ENCODE data around the gene SLC7A10.

SLC7A10 gene

DNA sequence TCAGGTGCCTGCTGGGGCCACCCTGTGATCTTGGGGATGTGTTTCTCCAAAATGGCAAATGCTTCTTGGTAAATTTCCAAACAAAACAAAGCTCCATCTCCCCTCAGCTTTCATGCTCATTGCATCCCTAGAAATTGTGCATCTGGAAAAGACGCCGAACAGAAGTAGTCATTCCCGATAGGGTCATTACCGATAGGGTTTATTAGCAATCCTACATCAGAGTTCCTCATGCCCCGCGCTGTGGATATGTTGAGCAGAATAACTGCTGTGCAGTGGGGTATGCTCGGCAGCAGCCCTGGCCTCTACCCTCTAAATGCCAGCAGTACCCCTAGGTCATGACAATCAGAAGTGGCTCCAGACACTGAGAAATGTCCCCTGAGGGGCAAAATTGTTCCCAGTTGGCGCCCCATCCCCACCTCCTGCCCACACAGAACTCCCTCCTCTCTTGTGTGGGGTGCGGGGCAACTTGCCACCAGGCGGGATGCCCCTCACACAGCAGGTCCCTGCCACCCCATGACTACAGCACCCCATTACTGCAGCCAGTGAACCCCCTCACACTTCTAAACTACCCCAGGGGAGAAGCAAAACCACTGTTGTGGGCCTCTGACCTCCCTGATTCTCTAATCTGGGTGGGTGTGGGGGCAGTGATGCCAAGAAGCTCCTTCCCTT is 13.0 kb upstream of the SLC7A10 start:
- Histone ChIP-seq H3K36me3 (ENCODE audit: control insufficient read depth, insufficient read depth, low read length) (no peaks in the 10 kb centered on the region), H3K27me3 (ENCODE audit: control insufficient read depth, insufficient read depth, low read length, poor library complexity, severe bottlenecking) (no peaks in the 10 kb centered on the region), H3K4me1 (ENCODE audit: control insufficient read depth, insufficient read depth, low read length) (no peaks in the 10 kb centered on the region), H3K9me3 (ENCODE audit: control insufficient read depth, low read length) (no peaks in the 10 kb centered on the region), H3K4me3 (ENCODE audit: insufficient read depth, low read depth, low read length) (no peak overlapping the region), H3K27ac (ENCODE audit: insufficient read depth, low read depth, low read length, poor library complexity, severe bottlenecking) (no peak overlapping the region)
- 91 to 92% methylated on average over 10 of the region's 10 CpGs for WGBS, 2 experiments

- no peak overlapping the region for H3K27ac ChIP-seq (ENCODE audit: insufficient read depth, low read depth, low read length, poor library complexity, severe bottlenecking)
- H3K9me3 ChIP-seq (ENCODE audit: control insufficient read depth, low read length): no peaks in the 10 kb centered on the region
- no peak overlapping the region for H3K4me3 ChIP-seq (ENCODE audit: insufficient read depth, low read depth, low read length)
- no peaks in the 10 kb centered on the region for H3K4me1 ChIP-seq (ENCODE audit: control insufficient read depth, insufficient read depth, low read length)
- WGBS, 2 experiments: 86 to 88% methylated on average over 16 of the region's 16 CpGs
- no peaks in the 10 kb centered on the region for H3K36me3 ChIP-seq (ENCODE audit: control insufficient read depth, insufficient read depth, low read length)
- H3K27me3 ChIP-seq (ENCODE audit: control insufficient read depth, insufficient read depth, low read length, poor library complexity, severe bottlenecking): no peaks in the 10 kb centered on the region
Observed at GRCh38 chr19:33236696-33237390, 11.2 kb upstream of the SLC7A10 start.

DNA sequence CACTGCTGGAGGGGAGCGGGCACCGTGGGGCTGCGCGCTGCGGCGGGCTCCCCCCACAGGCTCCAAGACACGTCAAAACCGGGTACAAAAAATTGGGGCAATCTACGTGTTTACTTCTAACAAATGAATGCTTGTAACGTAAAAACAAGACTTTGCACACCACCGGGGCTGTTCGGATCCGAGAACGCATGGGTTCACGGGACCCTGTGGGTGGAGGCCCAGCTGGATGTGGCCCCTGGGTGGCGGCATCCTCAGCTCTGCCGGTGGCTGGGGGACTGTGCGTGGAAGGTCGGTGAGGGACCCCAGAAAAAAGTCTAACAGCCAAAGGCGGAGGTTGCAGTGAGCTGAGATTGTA is 10.3 kb upstream of the SLC7A10 start:
- Histone ChIP-seq H3K27ac (ENCODE audit: insufficient read depth, low read depth, low read length, poor library complexity, severe bottlenecking) (no peak overlapping the region), H3K9me3 (ENCODE audit: control insufficient read depth, low read length) (no peaks in the 10 kb centered on the region), H3K36me3 (ENCODE audit: control insufficient read depth, insufficient read depth, low read length) (no peaks in the 10 kb centered on the region), H3K27me3 (ENCODE audit: control insufficient read depth, insufficient read depth, low read length, poor library complexity, severe bottlenecking) (peaks cover 3% of the 10 kb centered on the region), H3K4me3 (ENCODE audit: insufficient read depth, low read depth, low read length) (no peak overlapping the region), H3K4me1 (ENCODE audit: control insufficient read depth, insufficient read depth, low read length) (no peaks in the 10 kb centered on the region)
- 95 to 97% methylated on average over 20 of the region's 20 CpGs for WGBS, 2 experiments

DNA sequence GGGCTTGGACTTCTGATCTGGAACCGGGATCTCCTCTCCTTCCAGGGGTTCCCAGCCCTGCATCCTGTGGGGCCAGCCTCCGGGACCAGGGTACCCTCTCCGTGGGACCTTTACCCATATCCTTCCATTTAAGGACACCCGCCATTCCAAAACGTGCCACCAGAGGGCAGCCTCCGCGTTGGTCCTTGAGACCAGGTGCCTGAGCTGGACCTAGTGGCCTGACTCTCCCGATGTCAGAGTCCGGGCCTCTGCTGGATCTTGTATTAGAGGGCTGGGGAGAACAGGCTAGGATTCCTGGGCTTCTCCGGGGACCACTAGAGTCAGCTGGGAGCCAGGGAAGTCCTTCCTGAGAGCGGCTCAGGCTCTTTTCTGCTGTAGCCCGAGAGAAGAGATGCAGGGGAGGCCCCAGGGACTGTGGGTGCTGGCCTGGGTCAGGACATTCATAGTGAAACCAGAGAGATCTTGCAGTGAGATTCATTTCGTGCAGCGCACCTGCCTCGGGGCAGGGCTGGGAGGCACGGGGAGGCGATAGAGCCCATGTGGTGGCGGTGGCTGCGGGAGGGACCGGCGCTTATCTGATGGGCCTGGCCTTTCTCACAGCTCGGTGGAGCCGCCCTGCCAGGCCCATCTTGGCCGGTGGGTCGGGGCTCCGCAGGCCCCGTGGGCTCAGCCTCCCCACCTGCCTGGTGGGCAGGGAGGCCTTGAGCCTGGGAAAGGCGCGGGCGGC is 9.8 kb upstream of the SLC7A10 start:
- H3K4me1 ChIP-seq (ENCODE audit: control insufficient read depth, insufficient read depth, low read length): no peaks in the 10 kb centered on the region
- no peak overlapping the region for H3K27ac ChIP-seq (ENCODE audit: insufficient read depth, low read depth, low read length, poor library complexity, severe bottlenecking)
- no peak overlapping the region for H3K4me3 ChIP-seq (ENCODE audit: insufficient read depth, low read depth, low read length)
- no peaks in the 10 kb centered on the region for H3K9me3 ChIP-seq (ENCODE audit: control insufficient read depth, low read length)
- 66 to 67% methylated on average over 30 of the region's 30 CpGs for WGBS, 2 experiments
- no peaks in the 10 kb centered on the region for H3K36me3 ChIP-seq (ENCODE audit: control insufficient read depth, insufficient read depth, low read length)
- H3K27me3 ChIP-seq (ENCODE audit: control insufficient read depth, insufficient read depth, low read length, poor library complexity, severe bottlenecking): peaks cover 3% of the 10 kb centered on the region

DNA sequence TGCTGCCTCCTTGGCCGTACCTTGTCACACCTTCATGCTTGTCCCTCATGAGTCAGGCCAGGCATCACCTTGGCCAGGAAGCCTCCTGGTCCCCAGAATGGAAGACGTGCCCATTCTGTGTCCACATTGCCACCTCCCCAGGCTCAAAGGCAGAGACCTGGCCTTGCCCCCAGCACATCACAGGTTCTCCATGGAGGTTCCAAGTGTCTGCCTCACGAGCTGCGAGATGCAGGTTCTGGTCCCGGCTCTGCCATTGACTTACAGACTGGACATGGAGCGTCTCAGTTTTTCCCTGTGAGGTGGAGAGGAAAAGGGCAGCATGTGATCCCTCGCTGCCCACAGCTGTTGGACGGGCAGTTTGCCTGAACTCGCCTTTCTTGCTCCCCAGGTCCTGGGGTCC is 9.1 kb upstream of the SLC7A10 start:
- no peak overlapping the region for H3K27ac ChIP-seq (ENCODE audit: insufficient read depth, low read depth, low read length, poor library complexity, severe bottlenecking)
- H3K4me3 ChIP-seq (ENCODE audit: insufficient read depth, low read depth, low read length): no peak overlapping the region
- H3K4me1 ChIP-seq (ENCODE audit: control insufficient read depth, insufficient read depth, low read length): no peaks in the 10 kb centered on the region
- WGBS, 2 experiments: 78 to 80% methylated on average over 9 of the region's 9 CpGs
- no peaks in the 10 kb centered on the region for H3K9me3 ChIP-seq (ENCODE audit: control insufficient read depth, low read length)
- H3K27me3 ChIP-seq (ENCODE audit: control insufficient read depth, insufficient read depth, low read length, poor library complexity, severe bottlenecking): peaks cover 3% of the 10 kb centered on the region
- H3K36me3 ChIP-seq (ENCODE audit: control insufficient read depth, insufficient read depth, low read length): no peaks in the 10 kb centered on the region

DNA sequence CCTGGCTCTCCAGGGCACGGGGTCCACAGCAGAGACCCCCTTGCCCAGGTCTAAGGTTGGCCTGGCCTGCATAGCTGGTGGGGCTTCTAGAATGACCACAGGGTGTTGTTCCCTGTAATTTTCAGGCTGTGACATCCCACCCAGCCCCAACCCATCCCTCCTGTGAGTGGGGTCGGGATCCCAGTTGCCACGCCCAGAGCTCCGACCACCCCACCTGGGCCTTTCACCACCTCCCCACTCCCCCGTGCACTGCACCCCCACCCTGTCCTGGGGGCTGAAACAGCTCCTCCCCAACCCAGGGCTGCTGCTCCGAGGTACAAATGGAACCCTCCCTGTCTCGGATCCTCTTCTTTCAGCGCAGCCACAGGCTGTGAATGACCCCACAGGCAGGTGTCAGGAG is 8.4 kb upstream of the SLC7A10 start:
- H3K4me3 ChIP-seq (ENCODE audit: insufficient read depth, low read depth, low read length): no peak overlapping the region
- no peaks in the 10 kb centered on the region for H3K9me3 ChIP-seq (ENCODE audit: control insufficient read depth, low read length)
- H3K36me3 ChIP-seq (ENCODE audit: control insufficient read depth, insufficient read depth, low read length): no peaks in the 10 kb centered on the region
- H3K27ac ChIP-seq (ENCODE audit: insufficient read depth, low read depth, low read length, poor library complexity, severe bottlenecking): no peak overlapping the region
- 87 to 91% methylated on average over 8 of the region's 8 CpGs for WGBS, 2 experiments
- H3K4me1 ChIP-seq (ENCODE audit: control insufficient read depth, insufficient read depth, low read length): no peaks in the 10 kb centered on the region
- peaks cover 3% of the 10 kb centered on the region for H3K27me3 ChIP-seq (ENCODE audit: control insufficient read depth, insufficient read depth, low read length, poor library complexity, severe bottlenecking)

DNA sequence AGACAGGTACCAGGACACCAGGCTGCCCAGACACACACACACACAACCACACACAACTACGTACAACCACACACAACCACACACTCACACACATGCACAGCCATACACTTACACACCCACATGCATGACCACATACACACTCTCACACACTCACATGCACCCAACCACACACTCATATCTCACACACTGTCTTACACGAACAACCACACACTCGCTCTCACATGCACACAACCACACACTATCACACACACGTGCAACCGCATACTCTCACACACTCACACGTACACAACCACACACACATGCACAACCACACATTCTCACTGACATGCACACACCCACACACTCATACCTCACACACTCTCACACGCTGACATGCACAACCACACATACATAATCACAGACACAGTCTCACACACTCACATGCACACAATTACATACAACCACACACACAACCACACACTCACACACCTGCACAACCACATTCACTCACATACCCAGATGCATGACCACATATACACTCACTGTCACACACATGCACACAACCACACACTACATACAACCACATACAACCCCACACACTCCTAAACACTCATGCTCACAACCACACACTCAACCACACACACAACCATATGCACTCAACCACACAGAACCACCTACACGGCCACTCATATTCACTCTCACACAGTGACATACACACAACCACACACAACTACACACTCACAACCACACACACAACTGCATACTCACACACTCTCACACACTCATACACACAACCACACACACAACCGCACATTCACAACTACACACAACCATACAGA is 7.6 kb upstream of the SLC7A10 start:
- Histone ChIP-seq H3K9me3 (ENCODE audit: control insufficient read depth, low read length) (peaks cover 4% of the 10 kb centered on the region), H3K36me3 (ENCODE audit: control insufficient read depth, insufficient read depth, low read length) (no peaks in the 10 kb centered on the region), H3K4me1 (ENCODE audit: control insufficient read depth, insufficient read depth, low read length) (no peaks in the 10 kb centered on the region), H3K4me3 (ENCODE audit: insufficient read depth, low read depth, low read length) (no peak overlapping the region), H3K27ac (ENCODE audit: insufficient read depth, low read depth, low read length, poor library complexity, severe bottlenecking) (no peak overlapping the region), H3K27me3 (ENCODE audit: control insufficient read depth, insufficient read depth, low read length, poor library complexity, severe bottlenecking) (peaks cover 3% of the 10 kb centered on the region)
- 90 to 93% methylated on average over 9 of the region's 9 CpGs for WGBS, 2 experiments

GRCh38 chr19:33232656-33233055 is 7.0 kb upstream of the SLC7A10 start:
- no peaks in the 10 kb centered on the region for H3K36me3 ChIP-seq (ENCODE audit: control insufficient read depth, insufficient read depth, low read length)
- no peaks in the 10 kb centered on the region for H3K4me1 ChIP-seq (ENCODE audit: control insufficient read depth, insufficient read depth, low read length)
- peaks cover 5% of the 10 kb centered on the region for H3K9me3 ChIP-seq (ENCODE audit: control insufficient read depth, low read length)
- H3K4me3 ChIP-seq (ENCODE audit: insufficient read depth, low read depth, low read length): no peak overlapping the region
- 84% methylated on average over 12 of the region's 12 CpGs for WGBS, 2 experiments
- H3K27me3 ChIP-seq (ENCODE audit: control insufficient read depth, insufficient read depth, low read length, poor library complexity, severe bottlenecking): peaks cover 4% of the 10 kb centered on the region
- no peak overlapping the region for H3K27ac ChIP-seq (ENCODE audit: insufficient read depth, low read depth, low read length, poor library complexity, severe bottlenecking)

DNA sequence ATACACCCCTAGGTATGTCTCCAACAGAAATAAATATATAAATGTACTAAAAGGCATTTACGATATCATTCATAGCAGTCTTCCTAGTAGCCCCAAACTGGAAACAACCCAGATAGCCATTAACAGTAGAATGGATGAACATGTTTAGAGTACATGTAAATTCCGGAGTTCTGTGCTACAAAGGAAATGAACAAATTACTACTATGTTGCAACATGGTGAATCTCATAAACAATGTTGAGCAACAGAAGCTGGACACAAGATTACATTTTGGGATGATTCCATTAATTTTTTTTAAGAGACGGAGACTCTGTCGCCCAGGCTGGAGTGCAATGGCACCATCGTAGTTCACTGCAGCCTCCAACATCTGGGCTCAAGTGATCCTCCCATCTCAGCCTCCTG is 5.9 kb upstream of the SLC7A10 start:
- Histone ChIP-seq H3K4me1 (ENCODE audit: control insufficient read depth, insufficient read depth, low read length) (no peaks in the 10 kb centered on the region), H3K9me3 (ENCODE audit: control insufficient read depth, low read length) (peaks cover 8% of the 10 kb centered on the region), H3K27ac (ENCODE audit: insufficient read depth, low read depth, low read length, poor library complexity, severe bottlenecking) (no peak overlapping the region), H3K36me3 (ENCODE audit: control insufficient read depth, insufficient read depth, low read length) (no peaks in the 10 kb centered on the region), H3K27me3 (ENCODE audit: control insufficient read depth, insufficient read depth, low read length, poor library complexity, severe bottlenecking) (peaks cover 16% of the 10 kb centered on the region), H3K4me3 (ENCODE audit: insufficient read depth, low read depth, low read length) (no peak overlapping the region)
- WGBS, 2 experiments: 94 to 98% methylated on average over 4 to 5 of the region's 5 CpGs

GRCh38 chr19:33229962-33230361 is 4.3 kb upstream of the SLC7A10 start:
- Histone ChIP-seq H3K27me3 (ENCODE audit: control insufficient read depth, insufficient read depth, low read length, poor library complexity, severe bottlenecking) (peaks cover 31% of the 10 kb centered on the region), H3K27ac (ENCODE audit: insufficient read depth, low read depth, low read length, poor library complexity, severe bottlenecking) (no peak overlapping the region), H3K36me3 (ENCODE audit: control insufficient read depth, insufficient read depth, low read length) (no peaks in the 10 kb centered on the region), H3K4me3 (ENCODE audit: insufficient read depth, low read depth, low read length) (no peak overlapping the region), H3K4me1 (ENCODE audit: control insufficient read depth, insufficient read depth, low read length) (peaks cover 2% of the 10 kb centered on the region), H3K9me3 (ENCODE audit: control insufficient read depth, low read length) (peaks cover 8% of the 10 kb centered on the region)
- WGBS, 2 experiments: 82 to 90% methylated on average over 5 of the region's 5 CpGs
